T-helper 22 cell (primary cell): ENCODE measurements around the gene PINK1.
"Not testable (repeated sequence)": the region's sequence is repeated elsewhere in the genome, so short reads cannot be mapped to it uniquely, and the experiment has no call there.

Source experiments
- DNase-seq: peaks from one replicate; pipeline ENCODE4 v3.0.0-alpha.2; 2020; ENCODE audit warnings: low read depth

PINK1 gene

GRCh38 chr1:20644416-20644815 is 11.2 kb downstream of the PINK1 start:
- no peak for DNase-seq

DNA sequence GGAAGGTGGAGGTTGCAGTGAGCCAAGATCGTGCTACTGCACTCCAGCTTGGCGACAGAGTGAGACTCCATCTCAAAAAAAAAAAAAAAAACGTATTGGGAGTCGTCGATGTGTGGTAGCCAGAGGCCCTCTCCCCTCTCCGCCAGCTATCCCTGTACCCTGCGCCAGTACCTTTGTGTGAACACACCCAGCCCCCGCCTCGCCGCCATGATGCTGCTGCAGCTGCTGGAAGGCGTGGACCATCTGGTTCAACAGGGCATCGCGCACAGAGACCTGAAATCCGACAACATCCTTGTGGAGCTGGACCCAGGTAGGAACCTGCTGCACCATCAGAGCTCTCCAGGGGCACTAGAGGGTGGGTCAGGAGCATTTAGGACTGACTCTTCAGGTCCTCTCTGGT is 12.2 kb downstream of the PINK1 start:
- DNase-seq = no peak

DNA sequence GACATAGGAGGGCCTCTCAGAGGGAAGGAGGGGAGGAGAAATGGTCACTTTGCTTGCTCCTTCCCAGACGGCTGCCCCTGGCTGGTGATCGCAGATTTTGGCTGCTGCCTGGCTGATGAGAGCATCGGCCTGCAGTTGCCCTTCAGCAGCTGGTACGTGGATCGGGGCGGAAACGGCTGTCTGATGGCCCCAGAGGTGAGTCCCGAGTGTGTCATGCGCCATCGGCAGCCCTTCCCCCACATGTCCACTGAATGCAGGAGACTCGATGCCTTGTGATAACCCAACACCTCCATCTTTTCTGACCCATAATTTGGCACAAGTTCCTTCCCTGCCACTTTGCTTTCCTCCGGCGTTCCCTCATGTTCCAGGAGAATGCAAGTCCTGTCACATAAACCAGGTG is 15.2 kb downstream of the PINK1 start:
- no peak for DNase-seq

GRCh38 chr1:20648946-20649345 is 15.7 kb downstream of the PINK1 start:
- no peak for DNase-seq

DNA sequence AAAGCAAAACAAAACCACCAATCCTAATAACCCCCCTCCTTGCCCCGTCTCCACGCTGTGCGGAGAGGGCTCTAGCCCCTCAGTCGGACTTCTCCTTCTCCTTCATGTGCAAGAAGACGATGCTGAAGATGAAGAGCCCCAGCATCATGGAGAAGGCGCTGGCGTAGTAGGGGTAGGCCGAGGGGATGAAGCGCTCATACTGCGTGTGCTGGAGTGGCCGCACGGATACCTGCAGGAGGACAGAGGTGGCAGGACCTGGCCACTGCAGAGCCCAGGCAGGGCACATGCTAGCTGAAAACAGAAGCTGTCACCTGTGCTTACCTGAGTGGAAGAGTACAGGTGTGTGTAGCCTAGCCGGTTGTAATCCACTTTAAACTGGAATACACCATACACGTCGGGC is 19.0 kb downstream of the PINK1 start:
- DNase-seq = no peak

DNA sequence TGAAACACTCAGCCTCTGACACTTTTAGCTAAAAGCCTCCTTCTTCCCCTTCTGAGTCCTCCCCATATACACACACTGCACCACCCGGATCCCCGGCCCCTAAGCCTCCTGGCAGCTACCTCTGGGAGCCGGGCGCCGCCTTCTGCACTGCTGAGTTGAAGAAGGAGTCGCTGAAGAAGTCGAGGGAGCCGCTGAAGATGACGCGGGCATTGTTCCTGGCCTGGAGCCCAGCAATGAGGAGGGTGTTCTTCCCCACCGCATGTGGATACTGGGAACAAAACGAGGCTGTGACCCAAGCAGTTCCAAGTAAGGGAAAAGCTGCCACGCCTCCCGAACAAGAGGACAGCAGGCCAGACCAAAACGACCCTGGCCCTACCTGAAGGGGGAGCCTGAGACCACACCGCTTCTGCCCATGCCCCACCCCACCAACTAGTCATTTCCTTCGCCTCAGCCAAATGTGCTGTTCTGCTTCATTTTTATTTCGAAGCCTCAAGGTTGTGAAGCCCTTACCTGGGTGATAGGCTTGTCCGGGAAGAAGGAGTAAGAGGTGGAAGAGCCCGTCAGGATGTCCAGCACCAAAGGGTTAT is 20.9 kb downstream of the PINK1 start:
- DNase-seq = no peak

GRCh38 chr1:20657024-20657423 is 23.8 kb downstream of the PINK1 start:
- DNase-seq = no peak

DNA sequence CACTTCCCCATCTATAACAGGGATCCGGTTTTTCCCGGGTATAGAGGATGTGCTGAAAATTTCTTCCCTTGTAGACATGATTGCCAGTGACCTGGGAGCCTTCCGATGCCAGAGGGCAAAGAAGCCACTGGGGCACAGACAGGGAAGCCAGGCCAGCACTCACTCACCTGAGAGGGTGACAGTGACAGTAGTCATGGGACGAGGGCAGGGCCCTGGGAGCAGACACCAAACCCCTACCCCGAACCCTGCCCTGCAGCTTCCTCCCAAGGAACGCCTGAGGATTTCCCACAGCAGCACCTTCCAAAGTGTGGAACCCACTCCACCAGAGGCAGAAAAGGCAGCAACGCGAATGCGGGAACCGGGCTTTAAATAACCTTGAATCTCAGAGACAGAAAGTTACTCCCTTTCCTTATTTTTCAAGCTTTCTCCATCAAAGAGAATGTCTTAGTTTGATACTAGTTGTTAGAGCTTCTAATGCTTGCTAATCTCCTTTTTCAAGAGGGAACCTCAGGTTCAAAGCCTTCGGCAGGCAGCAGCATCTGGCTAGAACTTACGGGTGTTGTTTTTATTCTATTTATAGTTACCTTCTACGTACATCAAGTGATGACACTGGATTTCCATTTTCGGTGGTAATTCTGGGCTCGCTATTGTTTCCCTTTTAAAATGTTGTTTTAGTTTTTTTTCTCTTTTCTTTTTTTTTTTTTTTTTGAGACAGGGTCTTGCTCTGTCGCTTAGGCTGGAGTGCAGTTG is 25.1 kb downstream of the PINK1 start:
- no peak for DNase-seq

DNA sequence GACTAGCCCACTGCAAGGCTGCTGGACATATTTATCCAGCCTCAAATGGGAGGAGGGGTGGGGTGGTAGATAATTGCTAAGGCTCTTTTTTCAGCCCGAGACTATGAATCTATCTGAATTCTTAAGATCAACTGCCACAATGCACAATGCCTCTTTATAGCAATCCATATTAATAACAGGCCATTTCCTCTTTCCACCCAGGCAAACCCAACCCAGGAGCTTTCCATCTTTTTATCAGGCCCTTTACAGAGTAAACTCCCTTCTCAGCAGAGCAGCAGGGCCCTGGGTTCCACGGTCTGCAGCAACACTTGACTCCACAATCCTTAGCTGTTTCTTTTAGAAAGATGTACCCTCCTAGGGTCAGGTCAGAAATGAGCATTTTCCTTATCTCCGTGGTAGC is 27.1 kb downstream of the PINK1 start:
- no peak for DNase-seq

DNA sequence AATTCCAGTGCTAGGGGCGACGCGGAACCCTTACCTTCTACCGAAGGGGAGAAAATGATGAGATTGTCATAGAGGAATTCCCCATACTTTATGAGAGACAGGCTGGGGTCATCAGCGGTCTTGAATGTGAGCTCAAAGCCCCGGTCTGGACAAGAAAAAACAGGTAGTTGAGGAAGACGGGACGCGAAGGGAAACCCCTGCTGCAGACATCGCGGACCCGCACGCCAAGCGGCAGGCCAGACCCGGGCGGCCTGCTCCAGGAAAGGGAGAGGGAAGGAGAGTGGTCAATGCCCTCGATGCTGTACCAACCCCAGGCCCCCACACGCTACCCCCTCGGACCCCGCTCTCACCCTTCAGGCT is 27.6 kb downstream of the PINK1 start:
- DNase-seq = no peak

DNA sequence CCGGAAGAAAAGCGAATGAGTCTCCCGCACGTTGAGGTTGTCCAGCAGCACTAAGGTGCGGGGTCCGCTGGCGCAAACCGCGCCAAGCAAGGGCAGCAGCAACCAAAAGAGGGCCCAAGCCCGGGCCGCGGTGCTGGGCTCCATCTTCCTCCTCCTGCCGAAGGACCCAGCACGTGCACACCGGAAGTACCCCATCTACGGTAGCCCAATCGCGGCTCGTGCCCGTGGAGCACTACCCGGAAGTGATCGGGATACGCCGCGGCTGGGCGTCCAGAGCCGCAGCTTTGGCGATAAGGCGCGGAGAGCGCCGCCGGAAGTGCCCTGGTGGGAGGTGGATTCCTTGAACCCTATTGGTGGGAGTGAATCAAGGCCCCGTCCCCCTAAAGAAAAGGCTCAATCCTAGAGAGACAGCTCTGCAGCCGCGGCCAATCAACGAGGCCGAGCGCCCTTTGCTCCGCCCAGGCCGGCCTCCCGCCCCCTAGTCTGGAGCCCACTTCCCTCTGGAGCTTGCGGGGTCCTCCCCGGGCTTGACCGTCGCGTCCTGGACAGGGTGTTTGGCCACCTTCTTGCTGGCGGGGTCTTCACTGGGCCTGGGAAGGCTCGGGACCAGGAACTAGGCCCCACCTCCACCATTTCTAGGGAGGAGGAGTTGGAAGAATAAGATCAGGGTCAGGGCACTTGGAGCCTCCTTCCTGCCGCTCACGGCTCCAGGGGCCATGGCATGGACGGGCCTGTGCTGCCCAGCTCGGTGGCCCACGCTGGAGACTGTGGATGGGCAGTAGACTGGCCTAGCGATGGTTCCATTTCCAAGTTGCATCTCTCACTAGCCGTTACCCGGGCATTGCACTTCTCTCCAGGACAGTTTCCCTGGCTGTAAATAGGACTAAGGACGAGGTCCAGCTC is 28.2 kb downstream of the PINK1 start, which contains the start of gene DDOST:
DDOST (minus strand) TSS at position 163 of the 903 bp plus-strand sequence; CDS start at position 144, 19 bp downstream.
- DNase-seq = peak; percentile 94

GRCh38 chr1:20662110-20662475 is 28.8 kb downstream of the PINK1 start:
- no peak for DNase-seq

GRCh38 chr1:20663365-20663764 is 30.1 kb downstream of the PINK1 start:
- no peak for DNase-seq

- no peak for DNase-seq
Observed at GRCh38 chr1:20663969-20664715, 30.9 kb downstream of the PINK1 start.

DNA sequence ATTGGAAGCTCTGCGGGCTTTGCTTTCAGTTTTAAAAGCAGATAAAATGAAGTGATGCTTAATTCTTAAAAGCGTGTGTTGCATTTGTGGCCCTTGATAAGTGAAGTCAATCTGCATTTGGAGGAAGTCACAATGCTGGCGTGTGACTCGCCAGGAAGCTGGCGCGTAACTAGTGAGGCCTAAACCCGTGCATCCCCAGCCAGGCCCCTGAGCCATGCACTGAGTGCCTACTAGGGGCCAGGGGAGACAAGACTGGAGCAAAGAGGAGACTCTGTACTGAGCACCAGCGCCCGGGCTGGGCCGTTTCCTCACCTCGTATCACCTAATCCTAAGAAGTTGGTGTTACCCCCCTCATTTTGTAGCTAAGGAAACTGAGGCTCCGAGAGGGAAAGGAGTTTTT is 32.5 kb downstream of the PINK1 start:
- no peak for DNase-seq

DNA sequence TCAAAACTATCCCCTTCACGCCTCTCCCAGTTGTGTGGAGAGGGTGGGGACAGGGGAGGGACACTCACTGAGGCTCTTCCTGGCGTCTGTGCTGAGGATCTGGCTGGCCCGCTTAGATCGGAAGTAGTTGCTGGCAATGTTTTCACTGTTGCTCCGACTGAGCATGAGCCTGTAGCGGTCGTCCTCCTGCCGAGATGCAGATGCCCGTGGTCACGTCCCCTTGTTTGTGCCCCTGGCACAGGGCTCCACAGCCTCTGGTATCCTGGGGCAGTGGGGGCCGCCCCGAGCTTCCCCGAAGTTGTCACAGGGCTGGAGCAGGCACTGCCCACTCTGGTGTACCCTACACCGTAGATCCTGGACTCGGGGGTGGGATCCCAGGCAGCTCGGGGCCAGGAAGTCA is 32.9 kb downstream of the PINK1 start:
- no peak for DNase-seq

- no peak for DNase-seq
Observed at GRCh38 chr1:20666804-20667203, 33.5 kb downstream of the PINK1 start.

DNA sequence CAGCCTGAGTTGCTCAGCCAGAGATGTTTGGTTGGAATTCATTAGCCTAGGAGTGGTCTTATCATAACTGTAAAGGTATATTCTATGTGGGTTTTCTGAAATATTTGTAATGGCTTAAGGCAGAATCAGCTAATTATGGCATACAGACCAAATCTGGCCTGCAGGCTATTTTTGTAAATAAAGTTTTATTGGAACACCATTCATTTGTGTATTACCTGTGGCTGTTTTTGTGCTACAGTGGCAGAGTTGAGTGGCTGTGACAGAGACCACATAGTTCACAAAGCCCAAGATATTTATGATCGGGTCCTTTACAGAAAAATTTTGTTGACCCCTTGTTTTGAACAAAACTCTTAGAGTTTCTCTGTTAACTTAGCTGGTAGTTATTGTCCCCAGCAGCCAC is 35.3 kb downstream of the PINK1 start:
- no peak for DNase-seq

DNA sequence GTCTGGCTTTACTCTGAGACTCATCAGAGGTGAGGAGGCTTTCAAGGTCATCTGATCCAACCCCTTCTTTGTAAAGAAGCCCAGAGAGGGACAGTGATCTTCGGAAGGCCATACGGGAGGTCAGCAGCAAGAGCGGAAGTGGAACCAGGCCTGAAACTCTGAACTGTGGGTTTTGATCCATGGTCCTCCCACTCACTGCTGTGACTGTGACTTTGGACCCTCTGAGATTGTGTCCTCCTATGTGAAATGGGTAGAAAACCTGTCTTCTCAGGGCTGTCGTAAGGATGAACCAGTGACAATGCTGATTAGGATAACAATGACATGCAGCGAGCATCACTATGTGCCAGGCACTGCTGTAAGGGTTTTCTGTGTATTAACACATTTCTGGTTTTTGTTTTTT is 37.7 kb downstream of the PINK1 start:
- no peak for DNase-seq

- DNase-seq = no peak
Observed at GRCh38 chr1:20672265-20672632, 39.0 kb downstream of the PINK1 start.

GRCh38 chr1:20673626-20674025 is 40.4 kb downstream of the PINK1 start:
- DNase-seq = not testable (repeated sequence)

GRCh38 chr1:20678599-20678998 is 45.3 kb downstream of the PINK1 start:
- no peak for DNase-seq
